ENCODE data around the gene C12orf60. TPM values are rescaled to one million over a fixed set of nuclear protein-coding genes. Genes with fewer than 3 reads are reported as not detected.
A peak's percentile ranks its signal among the peaks of the same experiment; 100 is the strongest.

The C12orf60 gene
- total RNA-seq, 1 experiment from 2014 or later = 1.8 TPM

DNA sequence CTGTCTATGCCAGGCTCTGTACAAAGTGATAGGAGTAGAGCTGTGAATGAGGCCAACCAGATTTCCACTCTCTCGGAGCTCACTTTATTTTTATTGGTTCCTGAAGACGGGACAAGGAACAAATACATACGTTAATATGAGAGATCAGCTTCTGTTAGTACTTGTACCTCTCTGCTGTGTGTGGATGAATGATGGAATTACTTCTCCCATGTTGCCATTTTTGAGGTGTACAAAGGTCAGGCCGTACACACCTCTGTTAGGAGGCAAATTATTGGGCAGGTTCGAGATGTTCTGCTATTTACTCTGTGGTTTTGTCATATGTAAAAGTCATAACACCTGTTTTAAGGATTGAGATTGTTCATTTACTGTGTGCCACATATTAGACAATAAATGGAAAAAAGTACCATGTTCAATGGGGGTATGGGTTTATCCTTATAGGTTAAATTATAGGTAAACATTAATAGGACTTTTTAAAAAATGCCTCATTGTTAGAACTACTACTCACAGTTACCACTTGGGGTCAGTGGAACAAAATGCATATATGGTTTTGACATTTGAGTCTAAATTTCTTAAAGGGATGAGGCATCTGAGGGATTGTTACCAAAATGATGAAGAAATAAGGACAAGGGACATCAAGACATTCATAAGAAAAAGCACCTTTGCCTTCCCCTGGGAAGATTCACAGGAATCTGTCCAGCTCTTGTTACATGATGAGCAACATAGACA is 27.1 kb upstream of the C12orf60 start:
- peak; percentile 16 for DNase-seq (ENCODE audit: low read depth)

GRCh38 chr12:14777271-14777670 is 26.2 kb upstream of the C12orf60 start:
- peak; percentile 45 for DNase-seq (ENCODE audit: low read depth)

GRCh38 chr12:14779834-14780233 is 23.6 kb upstream of the C12orf60 start:
- no peak for DNase-seq (ENCODE audit: low read depth)

- DNase-seq (ENCODE audit: low read depth) = no peak
Measured at GRCh38 chr12:14780859-14781258, 22.6 kb upstream of the C12orf60 start.

- no peak for DNase-seq (ENCODE audit: low read depth)
Measured at GRCh38 chr12:14781563-14781962, 21.9 kb upstream of the C12orf60 start.

GRCh38 chr12:14782756-14783155 is 20.7 kb upstream of the C12orf60 start:
- DNase-seq (ENCODE audit: low read depth) = no peak

DNA sequence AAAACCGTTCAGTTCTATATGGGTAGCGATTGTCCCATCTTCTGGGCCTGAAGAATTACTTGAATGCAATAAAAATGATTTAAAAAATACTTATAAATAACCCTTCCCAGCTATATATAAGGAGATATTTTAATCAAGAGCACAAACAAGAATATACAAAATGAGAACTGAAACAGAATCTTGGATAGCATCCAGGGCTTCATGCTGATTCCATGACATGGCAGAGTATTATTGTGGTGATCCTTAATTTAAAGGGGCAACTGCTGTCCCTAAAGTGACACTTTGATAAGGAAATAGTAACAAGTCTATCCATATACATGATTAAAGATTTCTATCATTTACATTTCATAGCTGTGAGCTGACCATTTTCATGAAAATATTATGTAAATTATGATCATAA is 19.0 kb upstream of the C12orf60 start:
- DNase-seq (ENCODE audit: low read depth) = no peak

DNA sequence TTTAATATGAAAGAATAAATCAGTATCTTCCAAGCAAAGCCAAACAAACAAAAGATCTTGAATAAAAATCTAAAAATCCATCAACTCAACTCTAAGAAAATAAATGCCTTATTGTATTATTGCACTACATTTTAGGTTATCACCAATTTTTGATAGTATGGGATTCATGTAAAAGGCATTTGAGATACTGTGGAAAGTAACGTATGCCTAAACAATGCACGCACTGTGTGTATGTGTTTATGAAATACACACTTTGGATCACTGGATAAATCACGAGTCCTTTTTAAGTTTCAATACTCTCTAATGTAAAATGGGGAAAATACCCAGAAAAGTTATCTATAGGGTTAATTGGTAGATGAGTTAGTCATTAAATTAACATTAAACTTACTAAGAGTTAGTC is 17.9 kb upstream of the C12orf60 start:
- DNase-seq (ENCODE audit: low read depth) = no peak

DNA sequence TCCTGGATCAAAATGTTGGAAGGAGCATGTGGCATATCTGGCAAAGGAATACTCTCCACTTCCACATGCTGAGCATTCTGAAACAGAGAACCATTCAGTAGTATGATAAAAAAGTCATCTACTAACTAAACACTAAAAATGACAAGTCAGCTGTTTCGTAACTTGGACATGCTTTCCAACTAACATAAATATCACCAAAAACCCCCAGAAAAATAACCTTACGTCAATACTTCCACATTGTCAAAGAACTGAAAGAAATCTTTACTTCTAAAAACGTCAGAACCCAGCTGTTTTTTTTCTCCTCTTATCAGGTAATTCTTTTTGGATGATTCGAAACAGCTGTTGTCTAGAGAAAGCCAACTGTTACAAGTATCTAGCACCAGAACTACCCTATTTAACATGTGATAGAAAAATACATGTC is 8.4 kb upstream of the C12orf60 start:
- DNase-seq (ENCODE audit: low read depth) = no peak

DNA sequence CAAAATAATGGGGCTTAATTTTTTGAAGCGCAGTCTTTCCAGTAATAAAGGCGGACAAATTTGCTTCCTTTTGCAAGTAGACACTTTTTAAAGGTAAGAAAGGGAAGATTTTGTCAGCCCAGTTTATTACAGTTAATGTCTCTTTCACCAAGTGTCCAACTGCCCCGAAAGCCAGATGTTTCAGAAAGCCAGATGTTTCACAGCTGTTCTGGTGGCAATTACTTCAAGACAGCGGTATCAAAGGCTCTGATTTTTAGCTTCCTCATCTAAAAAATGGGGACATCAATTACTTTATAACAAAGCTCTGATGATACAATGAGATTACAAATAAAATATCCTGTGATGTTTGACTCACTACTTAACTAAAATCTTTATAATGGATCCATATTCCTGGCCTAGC is 1.2 kb upstream of the C12orf60 start:
- DNase-seq (ENCODE audit: low read depth) = no peak

DNA sequence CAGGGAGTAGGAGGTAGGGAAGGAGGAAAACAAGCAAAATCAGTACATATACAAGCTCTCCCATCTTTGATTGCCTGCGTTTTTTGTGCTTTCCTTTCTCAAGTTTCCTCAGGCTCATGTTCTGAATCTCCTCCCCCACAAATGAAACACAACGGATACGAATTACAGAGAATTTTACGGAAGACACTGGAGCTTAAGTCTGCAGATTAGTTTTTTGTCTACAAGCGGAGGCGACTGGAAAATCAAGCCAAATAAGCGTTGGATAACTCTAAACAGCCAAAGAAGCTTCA is 804 bp upstream of the C12orf60 start:
- no peak for DNase-seq (ENCODE audit: low read depth)

DNA sequence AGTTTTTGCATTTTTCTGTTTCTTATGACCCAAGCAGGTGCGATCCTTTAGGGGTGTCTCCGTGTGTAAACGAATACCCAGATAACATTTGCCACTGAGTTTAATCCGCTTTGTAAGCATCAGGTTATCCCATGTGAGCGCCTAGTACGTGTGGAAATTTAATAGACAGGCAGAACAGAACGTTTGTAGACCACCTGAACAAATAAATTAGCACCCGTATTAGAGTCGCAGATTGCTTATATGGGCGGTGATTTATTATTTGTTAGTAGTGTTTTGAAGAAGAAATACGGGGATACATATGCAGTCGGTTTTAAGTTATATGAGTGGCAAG is 325 bp downstream of the C12orf60 start:
- DNase-seq (ENCODE audit: low read depth) = no peak

- no peak for DNase-seq (ENCODE audit: low read depth)
Measured at GRCh38 chr12:14810167-14810952, 6.9 kb downstream of the C12orf60 start.

DNA sequence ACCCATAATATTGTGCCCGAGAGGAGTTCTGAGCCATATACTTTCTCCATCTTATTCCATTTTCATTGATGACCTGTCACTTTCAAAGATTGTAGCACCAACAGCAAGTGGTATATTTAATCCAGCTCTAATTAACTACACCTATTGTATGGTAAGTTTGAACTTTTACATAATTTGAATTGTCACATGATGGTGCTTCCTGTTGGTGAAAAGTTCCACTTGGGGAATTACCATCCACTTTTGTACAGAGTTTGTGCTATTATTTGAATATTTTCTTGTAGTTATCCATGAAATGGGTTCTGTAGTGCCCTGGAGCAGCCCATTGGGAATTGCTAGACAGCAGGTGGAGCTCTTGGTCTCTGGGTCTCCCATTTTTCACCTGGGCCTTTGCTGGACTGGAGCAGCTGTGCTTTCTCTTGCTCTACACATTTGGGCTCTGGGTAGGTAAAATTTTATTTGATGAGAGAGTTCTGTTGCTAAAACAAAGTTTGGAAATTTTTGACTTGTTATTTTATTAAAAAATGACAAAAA is 7.5 kb downstream of the C12orf60 start:
- DNase-seq (ENCODE audit: low read depth) = peak; percentile 32

DNA sequence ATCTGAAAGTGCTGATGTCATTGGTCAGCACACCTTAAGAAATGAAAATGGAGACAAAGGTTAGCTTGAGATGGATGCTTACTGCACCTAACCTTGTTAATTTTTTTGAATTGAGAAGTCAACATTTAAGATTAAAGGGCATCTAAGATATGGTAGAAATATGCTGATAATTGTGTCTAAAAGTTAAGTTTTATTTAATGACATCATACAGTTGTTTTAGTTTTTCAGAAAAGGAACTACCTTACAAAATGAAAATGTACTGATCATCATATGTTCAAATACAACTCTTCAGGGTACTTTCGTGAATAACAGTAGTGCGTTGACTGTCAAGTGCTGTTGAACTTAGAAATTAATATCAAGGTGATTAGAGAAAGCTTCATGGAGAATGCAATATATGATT is 8.0 kb downstream of the C12orf60 start:
- no peak for DNase-seq (ENCODE audit: low read depth)

DNA sequence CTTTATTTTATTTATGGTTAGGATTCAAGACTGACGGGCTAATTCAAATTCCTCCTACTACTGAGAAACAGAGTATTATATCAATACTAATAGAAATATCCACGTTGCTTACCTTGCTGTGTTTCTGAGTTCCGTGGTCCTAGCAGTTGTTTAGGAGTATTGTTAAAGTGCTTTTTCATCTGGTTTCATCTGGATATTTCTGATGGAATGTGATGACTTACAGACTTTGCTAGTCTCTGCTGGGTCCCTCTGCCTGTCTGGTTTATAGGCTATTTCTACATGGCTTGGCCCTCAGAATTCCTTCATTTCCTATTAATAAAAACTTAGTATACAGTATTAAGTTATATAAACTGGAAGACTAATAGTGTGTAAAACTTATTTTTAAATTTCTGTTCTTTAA is 10.5 kb downstream of the C12orf60 start, which contains the start of gene SMCO3:
Gene SMCO3, minus strand, starts transcription at position 169 of the 400 bp plus-strand sequence. CDS start 7,502 bp downstream, outside the sequence.
- no peak for DNase-seq (ENCODE audit: low read depth)

DNA sequence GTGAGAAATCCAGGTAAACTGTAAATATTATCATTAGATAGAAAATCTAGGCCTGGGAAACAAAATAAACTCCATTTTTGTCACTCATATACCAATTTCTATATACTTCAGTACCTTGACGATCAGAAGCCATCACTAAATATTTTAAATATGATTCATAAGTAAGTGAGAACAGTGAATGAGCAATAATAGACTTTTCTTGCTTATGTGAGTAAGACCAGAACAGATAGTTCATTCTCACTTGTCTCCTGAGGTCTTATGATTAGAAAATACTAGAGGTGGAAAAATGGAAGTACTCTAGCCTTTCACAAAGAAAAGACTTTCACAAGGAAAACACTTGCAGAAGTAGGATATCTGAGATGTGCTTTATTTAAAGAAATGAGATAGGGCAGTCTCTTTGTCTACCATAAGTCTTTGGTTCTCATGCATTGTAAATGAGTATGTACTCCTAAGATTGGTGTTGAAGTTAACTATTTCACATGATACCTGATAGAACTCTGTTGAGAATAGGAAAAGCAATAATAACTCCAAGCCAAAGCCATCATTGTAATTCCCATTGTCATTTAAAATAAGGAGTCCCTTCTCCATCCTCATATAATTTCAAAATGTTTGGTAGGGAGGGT is 20.7 kb downstream of the C12orf60 start:
- no peak for DNase-seq (ENCODE audit: low read depth)

- no peak for DNase-seq (ENCODE audit: low read depth)
Measured at GRCh38 chr12:14825256-14825655, 21.8 kb downstream of the C12orf60 start.

GRCh38 chr12:14826491-14826890 is 23.0 kb downstream of the C12orf60 start:
- no peak for DNase-seq (ENCODE audit: low read depth)

- DNase-seq (ENCODE audit: low read depth) = no peak
Measured at GRCh38 chr12:14827043-14827442, 23.6 kb downstream of the C12orf60 start.

DNA sequence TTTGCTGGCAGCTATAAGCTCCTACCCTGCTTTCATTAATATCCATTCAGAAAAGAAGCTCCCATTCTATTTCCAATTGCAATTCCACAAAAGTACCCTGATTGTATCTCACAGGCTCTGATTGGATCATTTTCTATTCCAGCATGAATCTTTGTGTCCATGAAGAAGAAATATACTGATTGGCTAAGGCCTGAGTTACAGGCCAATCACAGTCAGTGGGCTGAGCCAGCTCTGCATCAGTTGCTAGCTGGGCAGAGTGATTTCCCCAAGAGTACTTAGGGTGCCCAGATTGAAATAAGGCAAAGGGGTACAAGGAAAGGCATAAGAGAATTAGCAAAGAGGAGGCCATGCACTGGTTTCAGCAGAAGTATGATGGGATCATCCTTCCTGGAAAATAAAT is 25.4 kb downstream of the C12orf60 start:
- DNase-seq (ENCODE audit: low read depth) = peak; percentile 61

- DNase-seq (ENCODE audit: low read depth) = no peak
Measured at GRCh38 chr12:14833336-14833735, 29.9 kb downstream of the C12orf60 start.

- peak; percentile 60 for DNase-seq (ENCODE audit: low read depth)
Measured at GRCh38 chr12:14833952-14834351, 30.5 kb downstream of the C12orf60 start.

All from RPMI7951 (cell line).